CD8-positive, alpha-beta T cell (primary cell): Measurements from ENCODE around the gene ZNF496. TPM values are rescaled to one million over a fixed set of nuclear protein-coding genes. Genes with fewer than 3 reads are reported as not detected.

Experiments
- total RNA-seq, 46 experiments: library from RNA in 2 of 46; stranded (reverse) in 2 of 46; gene quantifications; one replicate each; pipeline ENCODE4 v1.2.3 and lab custom pipeline; 2021 to 2026

Gene ZNF496
- total RNA-seq, 2 experiments from 2014 or later = 43.4 to 47.2 TPM

Other genes starting within 250 kb of the ZNF496 start
- 10 to 100 TPM; 15.5 to 23.2 TPM for gene ZNF669, start 227.5 kb downstream of the ZNF496 start, total RNA-seq
- 10 to 100 TPM; 22.4 to 23.4 TPM for gene ZNF124, start 159.8 kb downstream of the ZNF496 start, total RNA-seq
- not detected for gene VN1R5, start 75.8 kb downstream of the ZNF496 start, total RNA-seq
- gene NLRP3, start 84.3 kb upstream of the ZNF496 start, total RNA-seq = 1 to 10 TPM; 3.7 to 4.1 TPM
- gene OR2B11, start 126.2 kb upstream of the ZNF496 start, total RNA-seq = not detected
- gene OR2C3, start 204.6 kb upstream of the ZNF496 start, total RNA-seq = not detected
- not detected for gene GCSAML, start 217.3 kb upstream of the ZNF496 start, total RNA-seq